Fibroblast of lung (primary cell): ENCODE measurements around the gene FHOD3.

Experiments
- EZH2 ChIP-seq: IDR thresholded peaks from 2 replicates; pipeline ENCODE4 v1.5.1; 2012; ENCODE audit warnings: low read length, control low read depth, mild to moderate bottlenecking; ENCODE audit errors: missing control alignments
- TF ChIP-seq, protein P1 (sequence below), 2 donors: IDR thresholded peaks in 1 of 2; conservative IDR thresholded peaks in 1 of 2; 1 replicate in 1 of 2; 2 replicates in 1 of 2; pipeline ENCODE4 v1.5.1; 2011 to 2012; ENCODE audit warnings: low read length in 2 of 2, control low read depth in 1 of 2, inconsistent platforms in 1 of 2, low read depth in 1 of 2, mild to moderate bottlenecking in 1 of 2

DNA sequence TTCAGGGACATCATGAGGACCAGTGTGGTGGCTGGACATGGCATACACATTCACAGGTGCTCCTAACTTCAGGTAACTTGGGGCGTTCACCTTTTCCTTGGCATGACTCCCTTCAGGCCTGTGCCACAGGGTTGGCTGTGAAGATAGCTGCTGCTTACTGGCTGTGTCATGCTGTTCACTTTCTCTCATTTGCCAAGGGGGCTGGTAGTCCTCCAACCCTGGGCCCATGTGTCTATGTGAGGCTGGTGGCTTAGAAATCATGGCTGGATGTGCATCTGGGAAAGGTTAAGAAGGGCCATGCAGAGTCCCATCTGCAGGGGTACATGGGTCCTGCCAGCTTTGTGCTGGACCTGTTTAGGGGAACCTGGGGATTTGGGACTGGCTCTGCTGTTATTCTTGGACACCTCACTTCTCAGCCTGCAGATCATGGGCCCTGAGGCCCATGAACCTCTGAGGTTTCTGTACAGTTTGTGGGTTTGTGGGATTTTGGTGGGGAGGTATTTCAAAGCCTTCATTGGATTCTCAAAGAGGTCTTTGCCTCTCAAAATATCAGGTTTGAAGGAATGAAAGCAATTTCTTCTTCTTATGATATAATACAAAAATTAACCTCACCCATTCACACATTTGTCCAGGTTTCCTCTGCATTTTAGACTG lies 62.9 kb downstream of the FHOD3 start:
- TF ChIP-seq, protein P1, sequence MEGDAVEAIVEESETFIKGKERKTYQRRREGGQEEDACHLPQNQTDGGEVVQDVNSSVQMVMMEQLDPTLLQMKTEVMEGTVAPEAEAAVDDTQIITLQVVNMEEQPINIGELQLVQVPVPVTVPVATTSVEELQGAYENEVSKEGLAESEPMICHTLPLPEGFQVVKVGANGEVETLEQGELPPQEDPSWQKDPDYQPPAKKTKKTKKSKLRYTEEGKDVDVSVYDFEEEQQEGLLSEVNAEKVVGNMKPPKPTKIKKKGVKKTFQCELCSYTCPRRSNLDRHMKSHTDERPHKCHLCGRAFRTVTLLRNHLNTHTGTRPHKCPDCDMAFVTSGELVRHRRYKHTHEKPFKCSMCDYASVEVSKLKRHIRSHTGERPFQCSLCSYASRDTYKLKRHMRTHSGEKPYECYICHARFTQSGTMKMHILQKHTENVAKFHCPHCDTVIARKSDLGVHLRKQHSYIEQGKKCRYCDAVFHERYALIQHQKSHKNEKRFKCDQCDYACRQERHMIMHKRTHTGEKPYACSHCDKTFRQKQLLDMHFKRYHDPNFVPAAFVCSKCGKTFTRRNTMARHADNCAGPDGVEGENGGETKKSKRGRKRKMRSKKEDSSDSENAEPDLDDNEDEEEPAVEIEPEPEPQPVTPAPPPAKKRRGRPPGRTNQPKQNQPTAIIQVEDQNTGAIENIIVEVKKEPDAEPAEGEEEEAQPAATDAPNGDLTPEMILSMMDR (conservative IDR thresholded peaks at IDR 0.05 in 1 of 2, IDR thresholded peaks at IDR 0.05 in 1 of 2; ENCODE audit: low read depth in 1 of 2, low read length in 2 of 2), result no peak
- no peak for TF ChIP-seq EZH2
